Coronary artery (tissue), 2 donors: ENCODE data around the gene UBE2K.
"Not testable (repeated sequence)": the region's sequence is repeated elsewhere in the genome, so short reads cannot be mapped to it uniquely, and the experiment has no call there.

Experiments used
- DNase-seq: peaks from one replicate; pipeline ENCODE4 v3.0.0-alpha.2; 2017; ENCODE audit warnings: low spot score
- H3K27ac ChIP-seq, 2 donors: fragments of 200-600 bp; sonication (generic); one replicate each; pipeline ENCODE4 v1.5.1; 2016 to 2019
- H3K4me3 ChIP-seq: fragments of 200-600 bp; sonication (generic); 2 replicates; pipeline ENCODE4 v1.5.1; 2016; ENCODE audit warnings: mild to moderate bottlenecking, moderate library complexity
- CTCF ChIP-seq: fragments of 200-600 bp; sonication (generic); IDR thresholded peaks from one replicate; pipeline ENCODE4 v1.5.1; 2019; ENCODE audit warnings: antibody characterized with exemption

The UBE2K gene

GRCh38 chr4:39761005-39761667 is 63.2 kb downstream of the UBE2K start:
- no peak overlapping the region for H3K27ac ChIP-seq
- no peak for DNase-seq
- no peak overlapping the region for H3K4me3 ChIP-seq
- TF ChIP-seq CTCF = no peak

- Histone ChIP-seq H3K4me3 (no peak overlapping the region), H3K27ac (no peak overlapping the region)
- DNase-seq = no peak
- no peak for TF ChIP-seq CTCF
These were observed 66.0 kb downstream of the UBE2K start for GRCh38 chr4:39763714-39764572.

- Histone ChIP-seq H3K27ac (no peak overlapping the region), H3K4me3 (no peak overlapping the region)
- no peak for DNase-seq
- no peak for TF ChIP-seq CTCF
These were observed 72.1 kb downstream of the UBE2K start for GRCh38 chr4:39770005-39770404.

- H3K4me3 ChIP-seq = no peak overlapping the region
- no peak for DNase-seq
- H3K27ac ChIP-seq = no peak overlapping the region
- TF ChIP-seq CTCF = no peak
These were observed 72.5 kb downstream of the UBE2K start for GRCh38 chr4:39770471-39770870.

- no peak for DNase-seq
- no peak overlapping the region for H3K27ac ChIP-seq
- TF ChIP-seq CTCF = no peak
- H3K4me3 ChIP-seq = no peak overlapping the region
These were observed 73.2 kb downstream of the UBE2K start for GRCh38 chr4:39770969-39771724.

GRCh38 chr4:39781988-39782387 is 84.1 kb downstream of the UBE2K start:
- DNase-seq, H3K27ac ChIP-seq, H3K4me3 ChIP-seq: not testable (repeated sequence)

GRCh38 chr4:39785083-39785482 is 87.1 kb downstream of the UBE2K start:
- Histone ChIP-seq H3K4me3 (no peak overlapping the region), H3K27ac (no peak overlapping the region)
- no peak for DNase-seq
- TF ChIP-seq CTCF = no peak
